DMS79 (cell line): ENCODE measurements around the gene FOXE3.
"Not testable (repeated sequence)": the region's sequence is repeated elsewhere in the genome, so short reads cannot be mapped to it uniquely, and the experiment has no call there.

ENCODE experiments used
- DNase-seq: peaks from one replicate; lab custom pipeline; 2025; lab: John Stamatoyannopoulos, UW

FOXE3 gene

DNA sequence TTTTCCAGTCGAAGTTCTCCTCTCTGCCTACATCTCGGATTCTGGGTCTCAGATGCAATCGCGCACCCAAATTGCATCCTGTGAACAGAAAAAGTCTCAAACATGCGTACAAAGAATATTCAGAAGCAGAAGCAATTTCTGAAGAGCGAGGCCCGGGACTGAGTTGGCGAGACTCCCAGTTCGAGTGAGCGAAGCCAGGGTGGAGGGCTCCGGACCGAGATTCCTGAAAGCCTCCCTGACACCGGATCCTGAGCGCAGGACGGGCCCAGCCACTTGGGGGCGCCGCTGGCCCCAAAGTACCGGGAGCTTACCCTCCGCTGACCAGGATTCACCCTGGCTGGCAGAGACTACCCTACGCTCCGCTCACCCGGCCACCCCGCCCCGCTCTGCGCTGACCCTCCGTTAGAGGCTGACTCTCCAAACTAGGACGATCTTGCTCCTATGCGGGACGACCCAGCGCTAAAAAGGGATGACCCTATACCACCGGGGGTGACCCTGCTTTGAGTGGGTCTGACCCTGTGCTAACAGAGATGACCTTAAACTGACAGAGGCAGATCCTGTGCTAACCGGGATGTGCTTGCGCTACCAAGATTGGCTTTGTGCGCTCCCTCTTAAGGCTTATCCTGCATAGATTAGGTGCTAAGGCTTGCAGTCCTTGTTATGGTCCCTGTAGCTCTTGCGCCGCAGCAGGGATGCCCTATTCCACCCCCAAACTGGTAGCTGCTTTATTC, 33.9 kb downstream of the FOXE3 start:
- no peak for DNase-seq

- no peak for DNase-seq
Observed at GRCh38 chr1:47450606-47451005, 34.5 kb downstream of the FOXE3 start.

- no peak for DNase-seq
Observed at GRCh38 chr1:47452426-47452825, 36.3 kb downstream of the FOXE3 start.

DNA sequence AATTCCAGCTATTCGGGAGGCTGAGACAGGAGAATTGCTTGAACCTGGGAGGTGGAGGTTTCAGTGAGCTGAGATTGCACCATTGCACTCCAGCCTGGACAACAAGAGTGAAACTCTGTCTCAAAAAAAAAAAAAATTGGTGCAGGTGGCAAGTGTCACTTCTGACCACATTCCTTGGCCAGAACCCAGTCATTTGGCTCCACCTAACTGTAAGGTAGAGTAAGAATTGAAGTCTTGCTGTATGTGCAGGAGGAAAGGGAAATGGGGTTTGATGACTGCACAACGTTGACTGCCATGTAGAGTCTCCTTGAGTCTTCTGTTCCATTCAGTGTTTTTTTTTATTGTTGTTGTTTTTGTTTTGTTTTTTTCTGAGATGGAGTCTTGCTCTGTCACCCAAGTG, 37.8 kb downstream of the FOXE3 start:
- DNase-seq: not testable (repeated sequence)

GRCh38 chr1:47456250-47456649, 40.2 kb downstream of the FOXE3 start:
- DNase-seq: no peak

GRCh38 chr1:47457547-47457946, 41.5 kb downstream of the FOXE3 start:
- not testable (repeated sequence) for DNase-seq

GRCh38 chr1:47459253-47459788, 43.2 kb downstream of the FOXE3 start:
- DNase-seq: peak; percentile 62

GRCh38 chr1:47460040-47460439, 44.0 kb downstream of the FOXE3 start:
- no peak for DNase-seq

GRCh38 chr1:47460456-47460855, 44.4 kb downstream of the FOXE3 start:
- DNase-seq: no peak

DNA sequence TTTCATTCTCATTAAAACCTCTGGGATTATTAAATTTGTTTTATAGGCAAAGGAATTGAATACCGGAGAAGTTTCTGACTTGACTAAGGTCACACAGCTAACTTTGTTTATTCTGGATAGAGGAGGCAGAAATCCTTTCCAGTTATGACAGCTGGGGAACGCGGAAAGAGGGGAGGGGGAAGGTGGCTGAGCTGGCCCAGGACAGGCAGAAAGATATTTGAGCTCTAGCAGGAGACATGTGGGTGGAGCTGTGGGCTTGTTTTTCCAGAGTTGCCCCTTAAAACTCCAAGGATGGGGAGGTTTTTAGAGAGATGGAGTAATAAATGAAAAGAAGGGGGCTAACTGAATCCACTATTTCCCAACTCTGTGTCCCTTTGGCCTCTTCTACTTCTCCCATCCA, 49.5 kb downstream of the FOXE3 start:
- no peak for DNase-seq
